Urothelium cell line (cell line): ENCODE results near the gene HOXA2.

ENCODE experiments used
- DNase-seq: peaks from one replicate; pipeline ENCODE4 v3.0.0; 2011; ENCODE audit warnings: low spot score, mixed read lengths
- FAIRE-seq: peaks from 2 replicates; lab custom pipeline; 2011; peaks lifted over from hg19 to GRCh38; lab: Jason Lieb, UNC

The HOXA2 gene

DNA sequence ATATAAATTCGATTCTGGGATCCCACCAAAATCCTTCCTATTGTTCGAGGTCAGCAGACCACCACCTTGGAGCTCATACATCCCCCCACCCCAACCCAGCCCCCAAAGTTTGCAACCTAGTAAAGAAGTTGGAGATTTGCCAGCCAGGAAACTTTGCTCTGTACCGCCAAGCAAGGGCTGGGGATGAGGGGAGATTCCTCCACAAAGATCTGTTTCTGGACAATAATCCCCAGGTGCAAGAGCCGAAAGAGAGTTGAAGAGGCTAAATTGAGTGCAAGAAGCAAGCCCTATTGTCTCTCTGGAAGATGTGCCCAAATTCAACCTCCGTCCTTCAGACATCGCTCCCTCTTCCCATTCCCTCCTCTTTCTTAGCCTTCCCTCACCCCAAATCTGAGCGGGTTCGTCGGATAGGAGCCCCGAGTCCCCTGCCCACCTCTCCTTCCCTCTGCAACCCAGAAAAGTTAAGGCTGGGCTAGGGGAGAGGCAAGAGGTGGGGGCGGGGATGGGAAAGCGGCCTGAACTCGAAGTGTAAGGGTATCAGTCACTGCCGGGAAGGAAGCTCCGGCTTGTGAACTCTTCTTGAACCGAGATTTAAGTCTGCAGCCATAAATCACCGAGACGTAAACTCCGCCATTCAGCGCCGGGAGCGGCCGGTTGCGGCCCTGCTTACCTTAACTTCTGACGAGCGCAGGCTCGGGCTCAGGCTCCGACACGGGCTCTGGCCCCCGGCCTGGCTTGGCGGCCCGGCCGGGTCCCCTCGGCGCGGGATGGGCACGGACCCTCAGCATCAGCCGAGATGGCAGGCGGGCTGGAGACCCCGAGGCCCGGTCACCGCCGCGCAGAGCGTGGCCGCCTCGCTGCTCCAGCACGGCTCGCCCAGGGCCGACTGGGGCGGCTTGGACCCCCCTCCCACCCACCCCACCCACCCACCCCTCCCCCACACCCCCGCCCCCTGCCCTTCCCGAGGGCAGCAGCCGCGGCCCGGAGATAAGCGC, 10.8 kb upstream of the HOXA2 start:
- peak; percentile 73 for DNase-seq
- peak; percentile 78 for FAIRE-seq

DNA sequence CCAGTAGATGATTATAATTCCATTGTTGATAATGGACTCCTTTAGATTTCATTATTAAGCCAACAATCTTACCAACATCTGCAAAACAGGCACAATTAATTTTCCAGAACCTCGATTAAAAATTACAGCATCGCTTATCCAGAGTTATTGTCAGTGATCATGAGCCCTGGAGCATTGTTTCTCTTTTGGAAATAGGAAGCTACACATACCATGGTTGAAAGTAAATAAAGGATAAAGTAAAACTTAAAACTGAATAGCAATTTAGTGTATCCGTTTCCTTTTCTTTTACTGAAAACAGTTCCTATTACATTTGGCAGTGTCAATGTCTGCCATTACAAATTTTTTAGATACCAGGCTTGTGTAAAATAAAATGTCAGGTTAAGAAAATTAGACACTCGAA, 9.9 kb upstream of the HOXA2 start:
- no peak for DNase-seq
- FAIRE-seq = no peak

DNA sequence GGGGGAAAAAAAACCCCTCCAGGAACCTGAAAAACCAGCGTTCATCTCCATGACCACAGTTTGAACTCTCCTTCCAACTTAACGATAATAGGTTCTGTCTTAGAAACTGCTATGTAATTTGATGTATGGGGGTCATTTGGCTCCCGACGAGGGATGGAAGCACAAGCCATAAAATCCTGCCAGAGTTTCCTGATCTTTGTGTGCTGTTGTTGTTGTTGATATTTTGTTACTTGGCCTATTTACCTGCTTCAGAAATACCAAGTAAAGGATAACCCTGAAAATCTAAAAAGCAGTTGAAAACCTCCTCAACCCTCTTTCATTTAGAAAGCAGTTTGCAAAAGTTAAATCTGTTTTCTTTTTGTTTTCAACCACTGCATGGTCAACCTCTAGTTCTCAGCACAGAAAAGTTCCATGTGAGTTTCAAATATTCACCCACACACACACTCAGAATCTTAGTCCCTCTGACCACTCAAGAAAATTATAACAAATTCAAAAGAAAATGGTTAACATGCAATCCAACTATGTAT, 9.3 kb upstream of the HOXA2 start:
- FAIRE-seq (no peak), DNase-seq (no peak)

DNA sequence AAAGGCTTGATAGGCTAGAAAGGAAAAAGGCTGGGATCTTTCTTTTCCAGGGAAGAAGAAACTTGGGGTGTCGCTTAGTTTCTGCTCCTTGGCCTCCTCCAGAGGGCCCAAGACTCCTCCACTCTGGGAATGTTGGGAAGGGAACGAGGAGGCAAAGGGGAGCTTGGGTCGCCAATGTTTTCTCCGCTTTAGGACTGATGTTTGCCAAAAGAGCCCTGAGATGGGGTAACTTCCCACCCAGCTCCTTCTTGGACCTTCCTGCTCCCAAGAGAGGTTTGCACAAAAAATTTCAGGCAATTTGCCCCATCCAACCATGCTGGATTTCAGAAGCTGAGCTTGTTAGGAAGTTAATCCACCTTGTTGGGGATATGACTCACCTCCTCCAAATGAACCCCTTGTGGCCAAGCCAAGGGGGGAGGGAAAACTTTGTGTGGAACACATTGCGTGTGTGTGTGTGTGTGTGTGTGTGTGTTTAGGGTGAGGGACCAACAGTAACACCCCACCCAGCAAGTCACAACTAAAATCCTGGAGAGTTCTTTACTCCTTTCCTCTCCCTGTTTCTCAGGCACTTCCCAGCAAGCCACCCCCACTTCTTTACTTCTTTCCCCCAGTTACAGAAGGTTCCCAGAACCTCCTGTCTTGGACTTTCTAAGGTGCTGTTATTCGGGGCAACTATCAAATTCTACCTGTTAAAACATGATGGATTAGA, 8.7 kb upstream of the HOXA2 start:
- FAIRE-seq = peak; percentile 13
- DNase-seq = peak; percentile 33

DNA sequence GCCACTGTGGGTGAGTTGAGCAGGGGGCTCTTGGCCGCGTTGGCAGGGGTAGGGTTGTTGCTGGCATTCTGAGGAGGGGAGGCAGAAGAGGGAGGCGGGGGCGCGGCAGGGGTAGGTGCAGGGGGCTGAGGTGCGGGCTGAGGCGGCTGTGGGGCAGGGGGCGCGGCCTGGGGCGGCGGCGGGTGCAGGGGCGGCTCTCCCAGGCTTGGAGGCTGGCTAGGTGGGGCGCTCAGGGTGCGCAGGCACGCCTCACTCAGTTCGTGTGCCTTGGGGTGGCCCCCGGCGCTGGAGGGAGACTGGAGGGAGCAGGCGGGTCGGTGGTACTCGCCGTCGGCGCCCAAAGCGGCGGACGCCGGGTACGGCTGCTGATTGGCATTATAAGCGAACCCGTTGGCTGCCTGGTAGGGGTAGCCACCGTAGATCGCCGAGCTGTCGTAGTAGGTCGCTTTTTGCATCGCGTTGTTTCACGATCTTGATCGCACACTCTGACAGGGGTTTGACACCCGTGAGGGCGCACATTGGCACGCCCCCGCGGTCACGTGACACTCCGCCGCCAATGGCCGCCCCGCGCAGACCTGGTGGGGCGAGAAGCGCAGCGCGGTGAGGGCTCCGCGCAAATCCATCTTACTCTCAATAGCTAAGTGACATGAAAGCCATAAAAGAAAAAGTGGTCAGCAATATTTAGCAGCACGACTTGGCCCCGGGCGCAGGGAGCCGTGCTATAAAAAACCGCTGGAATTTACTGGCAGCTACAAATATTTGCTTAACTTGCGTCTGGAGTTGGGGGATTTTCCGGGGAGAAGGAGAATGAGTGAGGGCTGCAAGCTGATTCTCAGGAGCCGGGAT, 7.9 kb upstream of the HOXA2 start:
- DNase-seq = peak; percentile 93
- peak; percentile 93 for FAIRE-seq

DNA sequence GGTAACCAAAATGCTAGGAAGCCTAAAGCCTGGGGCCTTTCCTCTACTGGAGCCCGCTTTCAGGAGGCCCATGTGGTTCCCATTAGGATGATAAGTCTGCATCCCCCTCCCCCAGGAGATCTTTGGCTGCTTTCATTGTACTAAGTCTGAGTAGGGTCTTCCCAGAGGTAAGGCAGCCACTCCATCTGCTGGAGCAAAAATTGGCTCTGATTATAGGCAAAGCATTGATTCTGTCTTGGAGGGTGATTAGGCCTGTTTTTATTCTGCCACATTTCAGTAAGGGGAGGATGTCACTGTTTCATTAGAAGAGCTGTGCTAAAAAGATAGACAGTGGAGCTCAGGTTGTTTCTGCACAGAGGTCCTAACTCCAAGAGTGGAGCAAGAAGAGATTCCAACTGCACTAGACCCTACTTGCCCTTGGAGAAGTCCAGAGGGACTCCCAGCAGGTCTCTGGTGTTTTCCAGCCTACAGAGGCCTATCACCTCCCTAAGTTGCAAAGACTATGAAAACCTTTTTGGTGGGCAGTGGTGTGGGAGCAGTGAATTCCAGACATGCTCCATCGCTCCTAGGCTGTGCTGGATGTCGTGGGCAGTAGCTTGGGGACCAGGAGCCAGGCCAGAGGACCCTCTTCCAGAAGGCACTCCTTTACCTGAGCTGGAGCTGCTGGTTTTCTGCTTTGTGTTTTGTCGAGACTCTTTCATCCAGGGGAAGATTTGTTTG, 7.1 kb upstream of the HOXA2 start:
- DNase-seq (no peak), FAIRE-seq (no peak)

DNA sequence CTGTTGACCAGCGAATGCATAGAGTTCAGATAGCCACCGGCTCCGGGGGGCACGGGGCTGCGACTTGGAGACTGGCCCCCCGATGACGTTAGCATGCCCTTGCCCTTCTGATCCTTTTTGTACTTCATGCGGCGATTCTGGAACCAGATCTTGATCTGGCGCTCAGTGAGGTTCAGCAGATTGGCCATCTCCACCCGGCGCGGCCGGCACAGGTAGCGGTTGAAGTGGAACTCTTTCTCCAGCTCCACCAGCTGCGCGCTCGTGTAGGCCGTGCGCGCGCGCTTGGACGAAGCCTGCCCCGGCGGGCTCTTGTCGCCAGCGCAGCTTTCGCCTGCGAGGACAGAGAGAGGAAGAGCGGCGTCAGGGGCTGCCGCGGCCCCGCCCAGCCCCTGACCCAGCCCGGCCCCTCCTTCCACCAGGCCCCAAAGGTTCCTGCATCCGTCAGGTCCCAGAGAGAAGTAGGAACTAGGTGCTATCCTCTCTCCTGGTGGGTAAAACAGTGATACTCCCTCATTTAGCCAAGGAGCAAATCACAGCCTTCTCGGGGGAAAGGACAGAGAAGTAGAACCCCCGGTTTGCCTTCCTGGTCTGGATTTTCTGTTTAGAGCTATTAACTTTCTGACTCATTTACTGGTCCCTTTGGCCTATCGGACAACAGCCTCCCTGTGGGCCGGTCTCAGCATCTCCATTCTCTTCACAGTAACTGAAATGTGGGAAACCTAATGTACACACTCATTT, 6.1 kb upstream of the HOXA2 start:
- FAIRE-seq (no peak), DNase-seq (no peak)

DNA sequence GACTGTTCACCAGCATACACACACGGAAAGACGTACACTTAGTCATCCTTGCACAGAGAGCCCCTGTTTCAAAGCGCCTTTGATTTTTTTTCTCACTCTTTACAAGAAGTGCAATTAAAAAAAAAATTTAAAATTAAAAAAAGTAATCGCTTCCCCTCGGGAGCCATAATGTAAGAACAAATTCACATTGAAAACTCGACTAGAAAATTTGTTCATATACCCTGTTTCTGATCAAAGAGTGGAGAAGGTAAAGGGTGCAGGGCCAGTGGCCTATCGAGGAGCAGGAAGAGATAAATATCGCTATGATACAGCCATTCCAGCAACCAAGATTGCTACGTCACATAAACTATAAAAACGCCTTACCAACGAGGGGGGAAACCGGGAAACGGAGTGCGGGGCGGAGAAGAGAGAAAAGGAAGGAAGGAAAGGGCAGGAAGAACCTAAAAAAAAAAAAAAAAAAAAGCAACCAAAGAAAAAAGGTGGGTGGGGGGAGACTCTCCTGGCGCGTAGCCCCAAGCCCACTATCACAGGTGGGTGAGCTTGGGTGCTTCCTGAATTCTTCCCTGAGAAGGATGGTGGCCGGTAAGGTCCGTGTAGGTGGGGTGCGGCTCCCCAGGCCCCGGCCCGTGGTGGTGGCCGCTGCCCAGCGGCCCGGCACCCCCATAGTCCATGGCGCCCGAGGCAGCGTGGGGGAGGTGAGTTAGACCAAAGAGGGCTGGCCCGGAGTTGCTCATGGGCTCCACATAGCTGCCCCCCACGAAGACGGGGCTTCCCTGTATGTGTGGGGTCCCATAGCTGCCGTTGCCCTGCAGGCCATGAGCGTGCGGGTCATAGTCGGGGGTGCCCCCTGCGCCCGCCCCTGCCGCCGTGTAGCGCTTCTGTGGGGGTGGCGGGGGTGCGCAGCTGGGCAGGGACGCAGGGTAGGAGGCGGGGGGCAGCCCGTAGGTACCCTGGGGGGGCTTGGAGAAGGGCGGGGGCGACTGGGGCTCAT, 5.2 kb upstream of the HOXA2 start:
- FAIRE-seq (no peak), DNase-seq (no peak)

DNA sequence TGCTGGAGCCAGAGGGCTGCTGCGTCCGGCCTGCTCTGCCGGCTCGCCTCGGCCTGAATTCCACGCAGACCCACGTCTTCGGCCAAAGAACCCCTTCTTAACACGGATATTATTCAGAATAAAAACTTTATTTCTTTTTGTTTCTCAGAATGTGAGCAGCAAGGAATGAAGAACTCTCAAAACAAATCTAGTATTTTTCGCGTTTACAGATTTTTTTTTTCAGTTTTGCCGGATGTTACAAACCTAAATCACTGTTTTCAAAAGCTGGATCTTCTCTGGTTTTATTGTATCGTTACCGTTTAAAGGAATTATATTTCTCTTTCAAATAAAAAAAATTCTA, 4.4 kb upstream of the HOXA2 start:
- no peak for DNase-seq
- FAIRE-seq = no peak

DNA sequence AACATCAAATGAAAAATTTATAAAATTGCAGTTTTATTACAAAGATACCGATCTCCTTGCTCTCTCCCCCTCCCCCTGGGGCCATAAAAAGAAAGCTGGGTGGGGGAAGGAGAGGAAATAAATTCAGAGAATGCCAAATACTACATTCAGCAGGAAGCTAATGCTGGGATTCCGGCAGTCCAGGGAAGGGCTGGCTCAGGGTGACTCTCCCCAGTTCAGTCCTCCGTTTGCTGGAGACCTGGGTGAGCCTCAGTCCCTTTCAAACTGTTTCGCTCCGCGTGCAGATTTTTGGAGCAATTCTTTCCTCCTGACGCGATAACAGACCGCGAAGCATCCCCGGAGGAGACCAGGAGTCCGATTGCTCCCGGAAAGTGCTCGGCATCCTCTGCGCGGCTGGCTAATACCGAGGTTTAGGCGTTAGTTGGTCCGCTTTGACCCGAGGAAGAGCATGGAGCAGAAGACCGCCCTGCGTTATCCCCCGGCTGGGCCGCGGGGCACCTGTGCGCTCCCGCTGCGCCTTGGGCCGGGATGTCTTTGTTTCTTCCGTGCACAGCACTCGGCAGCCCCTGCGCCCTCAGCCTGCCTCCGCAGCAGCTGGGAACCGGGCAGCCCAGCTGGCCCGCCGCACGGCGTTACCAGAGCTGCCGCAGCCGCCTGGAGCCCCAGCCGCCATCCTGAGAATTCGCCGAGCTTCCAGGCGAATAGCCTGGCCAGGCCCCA, 3.9 kb upstream of the HOXA2 start:
- no peak for FAIRE-seq
- DNase-seq = no peak

DNA sequence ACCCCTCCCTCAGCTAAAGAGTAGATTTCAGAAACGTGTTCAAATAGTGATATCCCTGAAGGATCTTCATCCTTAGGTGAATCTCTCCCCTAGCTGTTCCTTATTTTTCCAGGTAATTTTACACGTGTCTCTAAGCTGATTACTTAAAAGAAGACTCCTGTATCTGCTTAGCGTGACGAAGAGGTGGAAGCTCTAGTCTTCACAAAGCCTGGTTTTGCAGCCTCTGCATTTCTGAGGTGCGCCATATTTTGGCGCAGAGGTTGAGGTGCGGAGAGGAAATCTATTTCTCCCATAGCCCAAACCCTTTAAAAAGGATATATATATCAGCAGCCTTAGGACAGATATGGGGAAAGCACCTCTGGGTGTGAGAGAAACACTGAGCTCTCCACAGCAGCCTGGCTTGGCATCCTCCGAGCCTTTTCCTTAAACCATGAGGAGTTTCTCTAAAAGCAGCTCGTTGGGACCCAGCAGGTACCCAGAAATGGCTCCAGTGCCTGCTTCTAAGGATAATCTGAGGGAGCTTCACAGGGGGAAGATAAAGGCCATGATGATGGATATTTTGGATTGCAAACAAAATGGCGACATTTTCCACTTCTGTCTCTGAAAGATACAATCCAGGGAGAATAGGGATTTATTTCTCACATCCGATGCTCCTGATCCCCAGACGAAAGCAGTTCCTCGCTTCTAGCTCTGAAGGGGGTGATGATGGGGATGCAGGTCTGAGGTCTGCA, 3.0 kb upstream of the HOXA2 start:
- no peak for FAIRE-seq
- no peak for DNase-seq

DNA sequence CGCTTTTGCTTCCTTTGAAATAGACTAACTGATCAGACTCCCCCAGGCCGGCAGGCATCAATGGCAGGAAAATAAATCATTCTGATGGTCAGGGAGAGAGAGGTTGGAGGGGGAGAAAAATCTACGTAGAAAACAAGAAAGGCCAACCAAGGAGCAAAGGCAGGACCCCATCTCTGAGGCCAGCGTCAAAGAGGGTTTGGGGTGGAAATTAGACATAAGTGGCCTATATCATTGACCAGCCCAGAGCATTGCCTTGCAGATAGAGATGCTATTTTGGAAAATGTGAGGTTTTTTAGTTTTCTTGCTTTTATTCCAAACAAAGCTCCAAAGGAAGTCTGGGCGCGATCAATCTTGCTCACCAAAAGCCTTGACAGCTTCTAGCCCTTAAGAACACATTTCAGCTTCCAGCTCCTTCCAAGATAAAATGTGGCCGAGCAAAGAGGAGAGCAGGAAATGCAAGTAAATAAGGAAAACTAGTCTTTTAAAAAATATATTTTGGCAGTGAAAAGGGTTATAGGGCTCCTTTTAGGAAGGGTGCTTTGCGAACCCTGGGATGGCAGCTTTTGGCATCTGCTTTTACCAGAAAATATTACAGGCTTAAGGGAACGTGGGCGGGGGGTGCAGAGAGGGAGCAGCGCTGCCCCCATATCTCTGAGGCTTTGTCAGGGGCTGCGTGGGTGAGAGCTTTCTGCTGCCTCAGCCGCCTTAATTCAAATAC, 2.0 kb upstream of the HOXA2 start:
- DNase-seq = no peak
- no peak for FAIRE-seq

DNA sequence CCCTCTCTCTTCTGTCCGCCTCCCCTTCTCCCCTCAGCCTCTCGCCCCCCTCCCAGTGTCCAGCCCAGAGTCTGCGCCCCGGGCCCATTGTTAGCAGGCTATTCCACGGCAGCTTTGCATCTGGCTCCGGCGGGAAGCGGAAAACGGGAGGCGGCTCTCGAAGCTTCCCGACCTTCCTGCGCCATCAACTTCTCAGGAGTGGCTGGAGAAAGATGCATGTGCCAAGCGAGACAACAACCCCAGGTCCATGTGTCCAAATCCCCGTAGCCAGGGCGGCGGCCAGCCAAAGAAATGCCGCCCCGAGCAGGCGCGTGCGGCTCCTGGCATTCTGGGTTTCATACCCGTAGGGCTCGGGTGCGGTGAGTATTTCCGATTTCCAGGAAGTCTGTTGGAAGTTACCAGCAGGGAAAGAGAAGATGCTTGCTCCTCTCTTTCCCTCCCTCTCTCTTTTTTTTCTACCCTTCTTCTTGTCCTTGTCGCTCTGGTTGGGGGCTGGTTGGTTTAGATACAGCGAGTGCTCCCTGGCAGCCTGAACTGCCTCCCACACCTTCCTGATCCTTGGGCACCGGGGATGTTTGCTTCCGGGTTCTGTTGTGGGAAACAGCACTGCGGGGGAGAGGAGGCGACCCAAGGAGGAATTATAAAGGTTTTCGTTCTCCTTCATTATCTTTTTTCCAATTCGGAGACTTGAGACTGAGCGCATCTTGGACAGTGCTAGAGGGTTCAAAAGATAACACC, 1.2 kb upstream of the HOXA2 start:
- no peak for FAIRE-seq
- DNase-seq = no peak

DNA sequence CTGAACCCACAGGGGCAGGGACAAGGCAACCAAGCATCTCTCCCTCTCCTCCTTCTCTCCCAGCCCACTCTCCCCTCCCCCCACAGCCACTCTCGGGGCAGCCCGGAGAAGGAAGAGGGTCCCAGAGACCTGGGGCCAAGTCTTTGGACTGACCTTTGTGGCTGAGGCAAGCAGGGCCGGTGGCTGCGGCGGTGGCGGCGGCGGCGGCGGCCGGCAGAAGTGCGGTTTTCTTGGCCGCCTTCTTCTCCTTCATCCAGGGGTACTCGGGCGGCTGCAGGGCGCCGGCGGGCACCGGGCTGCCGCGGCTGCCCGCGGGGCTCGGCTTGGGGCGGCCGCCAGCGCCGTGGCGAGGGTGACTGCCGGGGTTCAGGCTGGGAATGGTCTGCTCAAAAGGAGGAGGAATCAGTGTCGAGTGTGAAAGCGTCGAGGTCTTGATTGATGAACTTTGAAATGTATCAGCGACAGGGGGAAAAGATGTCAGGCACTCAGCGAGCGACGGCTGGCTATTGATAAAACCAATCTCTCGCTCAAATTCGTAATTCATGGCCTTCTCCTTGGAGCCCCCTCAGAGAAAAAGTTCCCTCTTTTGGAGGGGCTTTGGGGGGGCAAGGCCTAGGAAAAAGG, 414 bp downstream of the HOXA2 start:
- no peak for FAIRE-seq

DNA sequence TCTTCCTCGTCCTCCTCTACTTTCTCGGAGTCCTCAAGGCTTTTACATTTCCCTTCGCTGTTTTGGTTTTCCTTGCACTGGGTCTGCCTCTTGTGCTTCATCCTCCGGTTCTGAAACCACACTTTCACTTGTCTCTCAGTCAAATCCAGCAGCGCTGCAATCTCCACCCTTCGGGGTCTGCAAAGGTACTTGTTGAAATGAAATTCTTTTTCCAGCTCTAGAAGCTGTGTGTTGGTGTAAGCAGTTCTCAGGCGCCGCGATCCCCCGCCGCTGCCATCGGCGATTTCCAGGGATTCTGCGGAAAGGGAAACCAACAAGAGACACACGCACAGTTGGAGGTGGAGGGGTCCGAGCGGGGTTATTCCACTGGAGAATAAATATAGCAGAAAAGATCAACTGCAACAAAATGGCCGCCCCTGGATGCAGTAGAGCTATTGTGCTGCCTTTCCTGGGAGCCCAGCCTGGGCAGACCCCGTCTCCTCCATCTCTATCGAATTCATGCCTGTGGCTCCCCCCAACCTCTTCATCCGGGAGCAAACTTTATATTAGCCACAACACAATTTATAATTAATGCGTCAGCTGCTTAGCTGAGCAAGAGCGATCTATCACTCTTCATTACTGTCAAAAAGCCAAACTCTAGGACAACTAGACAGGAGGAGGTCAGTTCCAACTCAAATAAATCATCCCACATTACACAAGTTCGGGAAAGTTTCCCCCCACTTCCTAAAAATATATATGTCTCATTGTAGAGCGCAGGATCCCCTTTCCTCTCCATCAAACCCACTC, 1.1 kb downstream of the HOXA2 start:
- DNase-seq = no peak
- FAIRE-seq = no peak

More for the DNA sequence above, 414 bp downstream of the HOXA2 start:
- DNase-seq = no peak
